ENCODE results near the gene RP9.

The RP9 gene

GRCh38 chr7:33087356-33087755 lies 21.8 kb downstream of the RP9 start:
- Histone ChIP-seq H3K27me3 (ENCODE audit: control insufficient read depth, insufficient read depth, low read length, poor library complexity, severe bottlenecking) (no peaks in the 10 kb centered on the region), H3K27ac (ENCODE audit: insufficient read depth, low read depth, low read length, poor library complexity, severe bottlenecking) (no peak overlapping the region), H3K4me1 (ENCODE audit: control insufficient read depth, insufficient read depth, low read length) (no peaks in the 10 kb centered on the region), H3K4me3 (ENCODE audit: insufficient read depth, low read depth, low read length) (no peak overlapping the region), H3K9me3 (ENCODE audit: control insufficient read depth, low read length) (no peaks in the 10 kb centered on the region), H3K36me3 (ENCODE audit: control insufficient read depth, insufficient read depth, low read length) (no peaks in the 10 kb centered on the region)
- WGBS, 2 experiments, result 70 to 86% methylated on average over 2 of the region's 2 CpGs

- Histone ChIP-seq H3K36me3 (ENCODE audit: control insufficient read depth, insufficient read depth, low read length) (no peaks in the 10 kb centered on the region), H3K27me3 (ENCODE audit: control insufficient read depth, insufficient read depth, low read length, poor library complexity, severe bottlenecking) (no peaks in the 10 kb centered on the region), H3K27ac (ENCODE audit: insufficient read depth, low read depth, low read length, poor library complexity, severe bottlenecking) (no peak overlapping the region), H3K4me1 (ENCODE audit: control insufficient read depth, insufficient read depth, low read length) (no peaks in the 10 kb centered on the region), H3K9me3 (ENCODE audit: control insufficient read depth, low read length) (no peaks in the 10 kb centered on the region), H3K4me3 (ENCODE audit: insufficient read depth, low read depth, low read length) (no peak overlapping the region)
- 80 to 82% methylated on average over 9 of the region's 9 CpGs for WGBS, 2 experiments
Observed at GRCh38 chr7:33079763-33080690, 29.2 kb downstream of the RP9 start.

- Histone ChIP-seq H3K9me3 (ENCODE audit: control insufficient read depth, low read length) (no peaks in the 10 kb centered on the region), H3K27ac (ENCODE audit: insufficient read depth, low read depth, low read length, poor library complexity, severe bottlenecking) (no peak overlapping the region), H3K36me3 (ENCODE audit: control insufficient read depth, insufficient read depth, low read length) (no peaks in the 10 kb centered on the region), H3K4me3 (ENCODE audit: insufficient read depth, low read depth, low read length) (no peak overlapping the region), H3K27me3 (ENCODE audit: control insufficient read depth, insufficient read depth, low read length, poor library complexity, severe bottlenecking) (no peaks in the 10 kb centered on the region), H3K4me1 (ENCODE audit: control insufficient read depth, insufficient read depth, low read length) (no peaks in the 10 kb centered on the region)
- 96 to 100% methylated on average over 2 of the region's 2 CpGs for WGBS, 2 experiments
Observed at GRCh38 chr7:33079096-33079495, 30.1 kb downstream of the RP9 start.

GRCh38 chr7:33076737-33077136 lies 32.5 kb downstream of the RP9 start:
- Histone ChIP-seq H3K4me3 (ENCODE audit: insufficient read depth, low read depth, low read length) (no peak overlapping the region), H3K27ac (ENCODE audit: insufficient read depth, low read depth, low read length, poor library complexity, severe bottlenecking) (no peak overlapping the region), H3K27me3 (ENCODE audit: control insufficient read depth, insufficient read depth, low read length, poor library complexity, severe bottlenecking) (no peaks in the 10 kb centered on the region), H3K4me1 (ENCODE audit: control insufficient read depth, insufficient read depth, low read length) (no peaks in the 10 kb centered on the region), H3K36me3 (ENCODE audit: control insufficient read depth, insufficient read depth, low read length) (no peaks in the 10 kb centered on the region), H3K9me3 (ENCODE audit: control insufficient read depth, low read length) (no peaks in the 10 kb centered on the region)
- 88 to 93% methylated on average over 3 of the region's 3 CpGs for WGBS, 2 experiments

GRCh38 chr7:33075818-33076518 lies 33.2 kb downstream of the RP9 start:
- no peaks in the 10 kb centered on the region for H3K36me3 ChIP-seq (ENCODE audit: control insufficient read depth, insufficient read depth, low read length)
- H3K9me3 ChIP-seq (ENCODE audit: control insufficient read depth, low read length), result no peaks in the 10 kb centered on the region
- H3K4me3 ChIP-seq (ENCODE audit: insufficient read depth, low read depth, low read length), result no peak overlapping the region
- WGBS, 2 experiments, result 61 to 68% methylated on average over 3 of the region's 3 CpGs
- no peaks in the 10 kb centered on the region for H3K27me3 ChIP-seq (ENCODE audit: control insufficient read depth, insufficient read depth, low read length, poor library complexity, severe bottlenecking)
- no peaks in the 10 kb centered on the region for H3K4me1 ChIP-seq (ENCODE audit: control insufficient read depth, insufficient read depth, low read length)
- H3K27ac ChIP-seq (ENCODE audit: insufficient read depth, low read depth, low read length, poor library complexity, severe bottlenecking), result no peak overlapping the region

GRCh38 chr7:33073243-33073642 lies 36.0 kb downstream of the RP9 start:
- no peaks in the 10 kb centered on the region for H3K9me3 ChIP-seq (ENCODE audit: control insufficient read depth, low read length)
- WGBS, 2 experiments, result 95 to 98% methylated on average over 4 of the region's 4 CpGs
- no peak overlapping the region for H3K4me3 ChIP-seq (ENCODE audit: insufficient read depth, low read depth, low read length)
- no peaks in the 10 kb centered on the region for H3K4me1 ChIP-seq (ENCODE audit: control insufficient read depth, insufficient read depth, low read length)
- H3K27me3 ChIP-seq (ENCODE audit: control insufficient read depth, insufficient read depth, low read length, poor library complexity, severe bottlenecking), result no peaks in the 10 kb centered on the region
- no peak overlapping the region for H3K27ac ChIP-seq (ENCODE audit: insufficient read depth, low read depth, low read length, poor library complexity, severe bottlenecking)
- no peaks in the 10 kb centered on the region for H3K36me3 ChIP-seq (ENCODE audit: control insufficient read depth, insufficient read depth, low read length)

- Histone ChIP-seq H3K4me3 (ENCODE audit: insufficient read depth, low read depth, low read length) (no peak overlapping the region), H3K36me3 (ENCODE audit: control insufficient read depth, insufficient read depth, low read length) (no peaks in the 10 kb centered on the region), H3K9me3 (ENCODE audit: control insufficient read depth, low read length) (no peaks in the 10 kb centered on the region), H3K27me3 (ENCODE audit: control insufficient read depth, insufficient read depth, low read length, poor library complexity, severe bottlenecking) (no peaks in the 10 kb centered on the region), H3K4me1 (ENCODE audit: control insufficient read depth, insufficient read depth, low read length) (no peaks in the 10 kb centered on the region), H3K27ac (ENCODE audit: insufficient read depth, low read depth, low read length, poor library complexity, severe bottlenecking) (no peak overlapping the region)
- WGBS, 2 experiments, result 94% methylated on average over 2 of the region's 2 CpGs
Observed at GRCh38 chr7:33072471-33072870, 36.7 kb downstream of the RP9 start.

- 77 to 79% methylated on average over 6 of the region's 6 CpGs for WGBS, 2 experiments
- H3K9me3 ChIP-seq (ENCODE audit: control insufficient read depth, low read length), result peaks cover 8% of the 10 kb centered on the region
- no peaks in the 10 kb centered on the region for H3K27me3 ChIP-seq (ENCODE audit: control insufficient read depth, insufficient read depth, low read length, poor library complexity, severe bottlenecking)
- H3K36me3 ChIP-seq (ENCODE audit: control insufficient read depth, insufficient read depth, low read length), result no peaks in the 10 kb centered on the region
- no peak overlapping the region for H3K4me3 ChIP-seq (ENCODE audit: insufficient read depth, low read depth, low read length)
- no peaks in the 10 kb centered on the region for H3K4me1 ChIP-seq (ENCODE audit: control insufficient read depth, insufficient read depth, low read length)
- H3K27ac ChIP-seq (ENCODE audit: insufficient read depth, low read depth, low read length, poor library complexity, severe bottlenecking), result no peak overlapping the region
Observed at GRCh38 chr7:33070831-33071230, 38.4 kb downstream of the RP9 start.

- 87 to 98% methylated on average over 2 of the region's 2 CpGs for WGBS, 2 experiments
- no peaks in the 10 kb centered on the region for H3K4me1 ChIP-seq (ENCODE audit: control insufficient read depth, insufficient read depth, low read length)
Observed at GRCh38 chr7:33070277-33070676, 38.9 kb downstream of the RP9 start.

GRCh38 chr7:33067921-33068320 lies 41.3 kb downstream of the RP9 start:
- Histone ChIP-seq H3K9me3 (ENCODE audit: control insufficient read depth, low read length) (peaks cover 8% of the 10 kb centered on the region), H3K36me3 (ENCODE audit: control insufficient read depth, insufficient read depth, low read length) (no peaks in the 10 kb centered on the region), H3K4me3 (ENCODE audit: insufficient read depth, low read depth, low read length) (no peak overlapping the region), H3K27me3 (ENCODE audit: control insufficient read depth, insufficient read depth, low read length, poor library complexity, severe bottlenecking) (no peaks in the 10 kb centered on the region), H3K27ac (ENCODE audit: insufficient read depth, low read depth, low read length, poor library complexity, severe bottlenecking) (no peak overlapping the region), H3K4me1 (ENCODE audit: control insufficient read depth, insufficient read depth, low read length) (no peaks in the 10 kb centered on the region)
- WGBS, 2 experiments, result 75 to 100% methylated on average over 1 of the region's 1 CpG

More at GRCh38 chr7:33070277-33070676, 38.9 kb downstream of the RP9 start:
- H3K9me3 ChIP-seq (ENCODE audit: control insufficient read depth, low read length), result peaks cover 8% of the 10 kb centered on the region
- H3K27me3 ChIP-seq (ENCODE audit: control insufficient read depth, insufficient read depth, low read length, poor library complexity, severe bottlenecking), result no peaks in the 10 kb centered on the region
- no peaks in the 10 kb centered on the region for H3K36me3 ChIP-seq (ENCODE audit: control insufficient read depth, insufficient read depth, low read length)
- no peak overlapping the region for H3K4me3 ChIP-seq (ENCODE audit: insufficient read depth, low read depth, low read length)
- H3K27ac ChIP-seq (ENCODE audit: insufficient read depth, low read depth, low read length, poor library complexity, severe bottlenecking), result no peak overlapping the region

Measured in ectodermal cell (in vitro differentiated cells).